HepG2 (cell line): ENCODE measurements around the gene BCKDHA. TPM values are rescaled to one million over a fixed set of nuclear protein-coding genes. Genes with fewer than 3 reads are reported as not detected.

ENCODE experiments used
- AKAP8 ChIP-seq: sonication (generic); formaldehyde crosslinking; IDR thresholded peaks from 2 replicates; pipeline ENCODE4 v1.5.1; 2020; ENCODE audit warnings: mild to moderate bottlenecking, missing genetic modification reagents
- GABPB1 ChIP-seq: IDR thresholded peaks from 2 replicates; pipeline ENCODE4 v1.6.1; 2016; ENCODE audit warnings: mild to moderate bottlenecking, missing genetic modification reagents, moderate library complexity, missing compliant biosample characterization
- GATAD1 ChIP-seq: IDR thresholded peaks from 2 replicates; pipeline ENCODE4 v1.6.1; 2016; ENCODE audit warnings: missing genetic modification reagents, missing compliant biosample characterization
- GRHL1 ChIP-seq: sonication (generic); formaldehyde crosslinking; conservative IDR thresholded peaks from 2 replicates; pipeline ENCODE4 v1.8.0; 2022; ENCODE audit warnings: missing genetic modification reagents
- HNRNPK ChIP-seq: fragments of 200-400 bp; formaldehyde crosslinking; IDR thresholded peaks from 2 replicates; pipeline ENCODE4 v1.6.1; 2018; ENCODE audit warnings: low read length, low read depth, moderate library complexity, mild to moderate bottlenecking; ENCODE audit not compliant: poor library complexity, severe bottlenecking
- IRF1 ChIP-seq: sonication (generic); formaldehyde crosslinking; IDR thresholded peaks from 2 replicates; pipeline ENCODE4 v1.4.0; 2020; ENCODE audit warnings: low read depth, mild to moderate bottlenecking, missing genetic modification reagents
- KLF11 ChIP-seq: IDR thresholded peaks from 2 replicates; pipeline ENCODE4 v1.6.1; 2016; ENCODE audit warnings: missing compliant biosample characterization
- MXI1 ChIP-seq: IDR thresholded peaks from 3 replicates; pipeline ENCODE4 v1.6.1; 2012; ENCODE audit warnings: low read depth, low read length, inconsistent platforms, borderline replicate concordance
- RARA ChIP-seq: IDR thresholded peaks from 2 replicates; pipeline ENCODE4 v1.6.1; 2016; ENCODE audit warnings: missing genetic modification reagents, missing compliant biosample characterization
- RBFOX2 ChIP-seq: fragments of 200-400 bp; formaldehyde crosslinking; IDR thresholded peaks from 2 replicates; pipeline ENCODE4 v1.6.1; 2017; ENCODE audit warnings: low read depth, mild to moderate bottlenecking, low read length
- RFX3 ChIP-seq: IDR thresholded peaks from 2 replicates; pipeline ENCODE4 v1.6.1; 2016; ENCODE audit warnings: missing biosample characterization, missing genetic modification reagents
- SIN3A ChIP-seq: IDR thresholded peaks from 2 replicates; pipeline ENCODE4 v1.6.1; 2011; ENCODE audit warnings: low read depth, mild to moderate bottlenecking, control low read depth, low read length, borderline replicate concordance
- SOX6 ChIP-seq, 2 experiments: fragments of 450-650 bp in 1 of 2; sonication (generic) in 1 of 2; formaldehyde crosslinking in 1 of 2; IDR thresholded peaks; 2 replicates each; pipeline versions ENCODE4 v1.4.0 to v1.6.1; 2017 to 2020; ENCODE audit warnings: antibody characterized with exemption in 1 of 2, mild to moderate bottlenecking in 1 of 2, missing genetic modification reagents in 1 of 2
- SP5 ChIP-seq: IDR thresholded peaks from 2 replicates; pipeline ENCODE4 v1.6.1; 2016; ENCODE audit warnings: low read depth, borderline replicate concordance
- THAP7 ChIP-seq: sonication (generic); formaldehyde crosslinking; IDR thresholded peaks from 2 replicates; pipeline ENCODE4 v1.8.1; 2023; ENCODE audit warnings: mild to moderate bottlenecking, missing genetic modification reagents
- TOPORS ChIP-seq: sonication (generic); formaldehyde crosslinking; IDR thresholded peaks from 2 replicates; pipeline ENCODE4 v1.8.0; 2023; ENCODE audit warnings: mild to moderate bottlenecking, missing genetic modification reagents
- U2AF2 ChIP-seq: fragments of 200-400 bp; formaldehyde crosslinking; IDR thresholded peaks from 2 replicates; pipeline ENCODE4 v1.6.1; 2017; ENCODE audit warnings: low read depth, mild to moderate bottlenecking, low read length
- YY1 ChIP-seq: IDR thresholded peaks from 2 replicates; pipeline ENCODE4 v1.6.1; 2011; ENCODE audit warnings: low read length, low read depth, moderate library complexity, mild to moderate bottlenecking; ENCODE audit not compliant: insufficient read depth, insufficient replicate concordance
- ZC3H4 ChIP-seq: sonication (generic); formaldehyde crosslinking; IDR thresholded peaks from 2 replicates; pipeline ENCODE4 v1.4.0; 2020; ENCODE audit warnings: missing genetic modification reagents, borderline replicate concordance
- ZFX ChIP-seq: sonication (generic); formaldehyde crosslinking; IDR thresholded peaks from 2 replicates; pipeline ENCODE4 v1.4.0; 2020; ENCODE audit warnings: mild to moderate bottlenecking, low read depth, missing genetic modification reagents, moderate library complexity
- ZFY ChIP-seq: sonication (generic); formaldehyde crosslinking; IDR thresholded peaks from 2 replicates; pipeline ENCODE4 v1.4.0; 2020; ENCODE audit warnings: missing genetic modification reagents
- ZNF256 ChIP-seq: sonication (generic); formaldehyde crosslinking; conservative IDR thresholded peaks from 2 replicates; pipeline ENCODE4 v1.4.0; 2020; ENCODE audit warnings: missing genetic modification reagents
- ZNF331 ChIP-seq: sonication (generic); formaldehyde crosslinking; IDR thresholded peaks from 2 replicates; pipeline ENCODE4 v1.4.0; 2020; ENCODE audit warnings: missing genetic modification reagents
- ZNF580 ChIP-seq: IDR thresholded peaks from 2 replicates; pipeline ENCODE4 v1.6.1; 2016; ENCODE audit warnings: low read depth, borderline replicate concordance
- ZNF784 ChIP-seq: sonication (generic); formaldehyde crosslinking; IDR thresholded peaks from 2 replicates; pipeline ENCODE4 v1.5.1; 2020; ENCODE audit warnings: missing genetic modification reagents, mild to moderate bottlenecking, borderline replicate concordance
- ZSCAN31 ChIP-seq: sonication (generic); formaldehyde crosslinking; IDR thresholded peaks from 2 replicates; pipeline ENCODE4 v1.5.0; 2020; ENCODE audit warnings: low read depth, mild to moderate bottlenecking, missing genetic modification reagents
- polyA plus RNA-seq, 8 experiments: library from polyadenylated mRNA; depleted of rRNA in 3 of 8; stranded (reverse) in 7 of 8; unstranded in 1 of 8; fragments of >200 nt; fragmentation: Illumina TruSeq in 4 of 8; extraction: Trizol in 4 of 8; gene quantifications; 2 replicates each; pipeline versions ENCODE4 v1.2.1 to v1.2.3, GENCODE V29; 2011 to 2016; ENCODE audit warnings: low read depth in 4 of 8, missing spikeins in 1 of 8, mixed read lengths in 1 of 8; ENCODE audit not compliant: insufficient read depth in 1 of 8
- total RNA-seq, 5 experiments: library from RNA; depleted of rRNA; stranded (reverse); fragments of >200 nt; fragmentation: Illumina TruSeq; extraction: Trizol; gene quantifications; 2 replicates each; pipeline ENCODE4 v1.2.3, GENCODE V29; 2016; ENCODE audit warnings: low read depth in 1 of 5

BCKDHA gene
- total and polyA plus RNA-seq, 2 of the 13 experiments (the other 11 are each of a cell fraction or from before 2014, with no cell fraction given): 11.8 to 31.5 TPM

GRCh38 chr19:41363753-41364523 lies 33.7 kb upstream of the BCKDHA start, which contains the start of gene B9D2 (continued):
- TF ChIP-seq THAP7: peak; percentile 100
- TF ChIP-seq RARA (CRISPR knock-in tag): 0 out of 2 replicates have a peak, but pooled peaks have one; percentile 5
- no peak for TF ChIP-seq SOX6 (IDR thresholded peaks at IDR 0.05)
- peak; percentile 11; the same call in 1 of the 2 replicates for TF ChIP-seq SOX6 (CRISPR knock-in tag; IDR thresholded peaks at IDR 0.05)
- peak; percentile 99 for TF ChIP-seq YY1
- TF ChIP-seq SIN3A: peak; percentile 66; the same call in 1 of the 2 replicates
- peak; percentile 46; the same call in 1 of the 2 replicates for TF ChIP-seq GATAD1
- TF ChIP-seq ZFX (CRISPR knock-in tag): peak; percentile 26
- TF ChIP-seq ZSCAN31: 0 out of 2 replicates have a peak, but pooled peaks have one; percentile 49
- TF ChIP-seq GRHL1 (CRISPR knock-in tag): no peak
- peak; percentile 47; the same call in 1 of the 2 replicates for TF ChIP-seq ZNF580 (CRISPR knock-in tag)
- no peak for TF ChIP-seq ZNF256
- no peak for TF ChIP-seq HNRNPK
- TF ChIP-seq TOPORS (CRISPR knock-in tag): no peak
- peak; percentile 80; the same call in 1 of the 2 replicates for TF ChIP-seq AKAP8 (CRISPR knock-in tag)
- peak; percentile 34 for TF ChIP-seq ZFY (CRISPR knock-in tag)
- TF ChIP-seq GABPB1 (CRISPR knock-in tag): peak; percentile 59
- peak; percentile 98 for TF ChIP-seq U2AF2
- TF ChIP-seq RBFOX2: peak; percentile 83
- TF ChIP-seq ZC3H4 (CRISPR knock-in tag): no peak
- no peak for TF ChIP-seq IRF1 (CRISPR knock-in tag)
- TF ChIP-seq SP5: peak; percentile 57; the same call in 1 of the 2 replicates
- peak; percentile 86; the same call in 2 of the 3 replicates for TF ChIP-seq MXI1
- TF ChIP-seq ZNF331: no peak
- TF ChIP-seq RFX3: peak; percentile 89
- peak; percentile 71 for TF ChIP-seq KLF11
- peak; percentile 53; the same call in 1 of the 2 replicates for TF ChIP-seq ZNF784 (CRISPR knock-in tag)
